ENCODE measurements around the gene SIX3.

SIX3 gene

GRCh38 chr2:44918095-44918775 is 23.3 kb upstream of the SIX3 start:
- no peak for DNase-seq (ENCODE audit: extremely low read depth, insufficient read length)
- Histone ChIP-seq H3K36me3 (ENCODE audit: control insufficient read depth, insufficient read depth, low read length) (no peaks in the 10 kb centered on the region), H3K4me3 (replicated peaks; ENCODE audit: low read depth, low read length) (no peak overlapping the region), H3K27me3 (replicated peaks; ENCODE audit: control insufficient read depth, insufficient read depth, low read length) (no peaks in the 10 kb centered on the region)
- TF ChIP-seq CTCF (IDR thresholded peaks at IDR 0.05; ENCODE audit: insufficient read depth, low read length, poor library complexity, severe bottlenecking), result no peak

- TF ChIP-seq CTCF (IDR thresholded peaks at IDR 0.05; ENCODE audit: insufficient read depth, low read length, poor library complexity, severe bottlenecking), result no peak
- no peak overlapping the region for H3K4me3 ChIP-seq (replicated peaks; ENCODE audit: low read depth, low read length)
- no peaks in the 10 kb centered on the region for H3K36me3 ChIP-seq (ENCODE audit: control insufficient read depth, insufficient read depth, low read length)
- H3K27me3 ChIP-seq (replicated peaks; ENCODE audit: control insufficient read depth, insufficient read depth, low read length), result no peaks in the 10 kb centered on the region; the same call in 1 of the 2 replicates
- no peak for DNase-seq (ENCODE audit: extremely low read depth, insufficient read length)
These were observed 20.8 kb upstream of the SIX3 start for GRCh38 chr2:44920751-44921150.

- Histone ChIP-seq H3K27me3 (replicated peaks; ENCODE audit: control insufficient read depth, insufficient read depth, low read length) (no peaks in the 10 kb centered on the region; the same call in 1 of the 2 replicates), H3K36me3 (ENCODE audit: control insufficient read depth, insufficient read depth, low read length) (no peaks in the 10 kb centered on the region), H3K4me3 (replicated peaks; ENCODE audit: low read depth, low read length) (no peak overlapping the region)
- TF ChIP-seq CTCF (IDR thresholded peaks at IDR 0.05; ENCODE audit: insufficient read depth, low read length, poor library complexity, severe bottlenecking), result no peak
- DNase-seq (ENCODE audit: extremely low read depth, insufficient read length), result no peak
These were observed 18.7 kb upstream of the SIX3 start for GRCh38 chr2:44922776-44923175.

GRCh38 chr2:44925561-44926136 is 15.9 kb upstream of the SIX3 start:
- Histone ChIP-seq H3K27me3 (replicated peaks; ENCODE audit: control insufficient read depth, insufficient read depth, low read length) (no peaks in the 10 kb centered on the region; the same call in 1 of the 2 replicates), H3K4me3 (replicated peaks; ENCODE audit: low read depth, low read length) (no peak overlapping the region), H3K36me3 (ENCODE audit: control insufficient read depth, insufficient read depth, low read length) (no peaks in the 10 kb centered on the region)
- no peak for DNase-seq (ENCODE audit: extremely low read depth, insufficient read length)
- TF ChIP-seq CTCF (IDR thresholded peaks at IDR 0.05; ENCODE audit: insufficient read depth, low read length, poor library complexity, severe bottlenecking), result no peak

- no peak for DNase-seq (ENCODE audit: extremely low read depth, insufficient read length)
- Histone ChIP-seq H3K27me3 (replicated peaks; ENCODE audit: control insufficient read depth, insufficient read depth, low read length) (no peaks in the 10 kb centered on the region; the same call in 1 of the 2 replicates), H3K36me3 (ENCODE audit: control insufficient read depth, insufficient read depth, low read length) (no peaks in the 10 kb centered on the region), H3K4me3 (replicated peaks; ENCODE audit: low read depth, low read length) (no peak overlapping the region)
- no peak for TF ChIP-seq CTCF (IDR thresholded peaks at IDR 0.05; ENCODE audit: insufficient read depth, low read length, poor library complexity, severe bottlenecking)
These were observed 14.5 kb upstream of the SIX3 start for GRCh38 chr2:44926957-44927356.

Data from GM06990 (cell line).